ENCODE data around the gene EEIG1. TPM values are rescaled to one million over a fixed set of nuclear protein-coding genes. Genes with fewer than 3 reads are reported as not detected.

The EEIG1 gene
- total and polyA plus RNA-seq, 2 experiments from 2014 or later, result 11.2 to 22.4 TPM

DNA sequence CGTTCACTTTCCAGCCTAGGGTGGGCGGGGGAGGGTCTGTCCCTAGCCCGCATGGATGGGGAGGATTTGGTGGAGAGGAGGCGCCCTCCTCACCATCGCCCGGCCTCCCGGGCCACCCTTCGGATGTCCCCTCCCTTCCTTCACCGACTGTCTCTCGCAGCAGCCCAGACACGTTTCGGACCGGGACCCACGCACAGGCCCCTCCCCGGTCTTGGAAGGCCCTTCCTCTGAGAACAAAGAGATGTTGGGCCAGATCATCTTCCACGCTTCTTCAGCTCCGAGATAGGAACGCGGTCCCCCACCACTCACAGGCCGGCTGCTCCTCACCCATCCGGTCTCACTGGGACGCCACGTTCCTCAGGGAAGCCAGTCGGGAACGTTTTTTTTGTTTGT, 42.5 kb downstream of the EEIG1 start:
- peaks cover 21% of the 10 kb centered on the region for H3K36me3 Mint-ChIP-seq (ENCODE audit: low read depth)
- peak overlapping the region; percentile 24; the same call in 1 of the 2 replicates for H2AFZ ChIP-seq

More for the DNA sequence above, 42.5 kb downstream of the EEIG1 start:
- peak overlapping the region; percentile 92 for H3K4me2 ChIP-seq
- DNase-seq (ENCODE audit: low spot score) (peak; percentile 79), ATAC-seq (peak; percentile 18)
- Mint-ChIP-seq H3K27ac (peak overlapping the region; percentile 81; the same call in 1 of the 2 replicates), H3K27me3 (ENCODE audit: insufficient read depth, low read depth, poor library complexity) (peaks cover 38% of the 10 kb centered on the region), H3K9me3 (no peaks in the 10 kb centered on the region; the same call in 1 of the 3 replicates), H3K4me3 (peak overlapping the region; percentile 89), H3K4me1 (peaks cover 45% of the 10 kb centered on the region)
- H3K36me3 ChIP-seq (ENCODE audit: insufficient read depth), result no peaks in the 10 kb centered on the region
- TF ChIP-seq EZH2phosphoT487 (IDR thresholded peaks at IDR 0.05; ENCODE audit: unreplicated experiment) (no peak), NANOG (IDR thresholded peaks at IDR 0.05; ENCODE audit: borderline replicate concordance) (no peak), POLR2AphosphoS5 (IDR thresholded peaks at IDR 0.05; ENCODE audit: low read depth) (no peak), ZNF114 (CRISPR knock-in tag; IDR thresholded peaks at IDR 0.05) (no peak), EZH2 (IDR thresholded peaks at IDR 0.05; ENCODE audit: low read depth, unreplicated experiment) (no peak), JUNB (IDR thresholded peaks at IDR 0.05; ENCODE audit: unreplicated experiment) (no peak), STAT1 (IDR thresholded peaks at IDR 0.05; ENCODE audit: unreplicated experiment) (no peak), ZNF331 (CRISPR knock-in tag; IDR thresholded peaks at IDR 0.05; ENCODE audit: low read depth) (no peak)
- TF ChIP-seq, protein P1, sequence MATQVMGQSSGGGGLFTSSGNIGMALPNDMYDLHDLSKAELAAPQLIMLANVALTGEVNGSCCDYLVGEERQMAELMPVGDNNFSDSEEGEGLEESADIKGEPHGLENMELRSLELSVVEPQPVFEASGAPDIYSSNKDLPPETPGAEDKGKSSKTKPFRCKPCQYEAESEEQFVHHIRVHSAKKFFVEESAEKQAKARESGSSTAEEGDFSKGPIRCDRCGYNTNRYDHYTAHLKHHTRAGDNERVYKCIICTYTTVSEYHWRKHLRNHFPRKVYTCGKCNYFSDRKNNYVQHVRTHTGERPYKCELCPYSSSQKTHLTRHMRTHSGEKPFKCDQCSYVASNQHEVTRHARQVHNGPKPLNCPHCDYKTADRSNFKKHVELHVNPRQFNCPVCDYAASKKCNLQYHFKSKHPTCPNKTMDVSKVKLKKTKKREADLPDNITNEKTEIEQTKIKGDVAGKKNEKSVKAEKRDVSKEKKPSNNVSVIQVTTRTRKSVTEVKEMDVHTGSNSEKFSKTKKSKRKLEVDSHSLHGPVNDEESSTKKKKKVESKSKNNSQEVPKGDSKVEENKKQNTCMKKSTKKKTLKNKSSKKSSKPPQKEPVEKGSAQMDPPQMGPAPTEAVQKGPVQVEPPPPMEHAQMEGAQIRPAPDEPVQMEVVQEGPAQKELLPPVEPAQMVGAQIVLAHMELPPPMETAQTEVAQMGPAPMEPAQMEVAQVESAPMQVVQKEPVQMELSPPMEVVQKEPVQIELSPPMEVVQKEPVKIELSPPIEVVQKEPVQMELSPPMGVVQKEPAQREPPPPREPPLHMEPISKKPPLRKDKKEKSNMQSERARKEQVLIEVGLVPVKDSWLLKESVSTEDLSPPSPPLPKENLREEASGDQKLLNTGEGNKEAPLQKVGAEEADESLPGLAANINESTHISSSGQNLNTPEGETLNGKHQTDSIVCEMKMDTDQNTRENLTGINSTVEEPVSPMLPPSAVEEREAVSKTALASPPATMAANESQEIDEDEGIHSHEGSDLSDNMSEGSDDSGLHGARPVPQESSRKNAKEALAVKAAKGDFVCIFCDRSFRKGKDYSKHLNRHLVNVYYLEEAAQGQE (IDR thresholded peaks at IDR 0.05; ENCODE audit: unreplicated experiment), result no peak
- TF ChIP-seq, protein P2, sequence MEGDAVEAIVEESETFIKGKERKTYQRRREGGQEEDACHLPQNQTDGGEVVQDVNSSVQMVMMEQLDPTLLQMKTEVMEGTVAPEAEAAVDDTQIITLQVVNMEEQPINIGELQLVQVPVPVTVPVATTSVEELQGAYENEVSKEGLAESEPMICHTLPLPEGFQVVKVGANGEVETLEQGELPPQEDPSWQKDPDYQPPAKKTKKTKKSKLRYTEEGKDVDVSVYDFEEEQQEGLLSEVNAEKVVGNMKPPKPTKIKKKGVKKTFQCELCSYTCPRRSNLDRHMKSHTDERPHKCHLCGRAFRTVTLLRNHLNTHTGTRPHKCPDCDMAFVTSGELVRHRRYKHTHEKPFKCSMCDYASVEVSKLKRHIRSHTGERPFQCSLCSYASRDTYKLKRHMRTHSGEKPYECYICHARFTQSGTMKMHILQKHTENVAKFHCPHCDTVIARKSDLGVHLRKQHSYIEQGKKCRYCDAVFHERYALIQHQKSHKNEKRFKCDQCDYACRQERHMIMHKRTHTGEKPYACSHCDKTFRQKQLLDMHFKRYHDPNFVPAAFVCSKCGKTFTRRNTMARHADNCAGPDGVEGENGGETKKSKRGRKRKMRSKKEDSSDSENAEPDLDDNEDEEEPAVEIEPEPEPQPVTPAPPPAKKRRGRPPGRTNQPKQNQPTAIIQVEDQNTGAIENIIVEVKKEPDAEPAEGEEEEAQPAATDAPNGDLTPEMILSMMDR (conservative IDR thresholded peaks at IDR 0.05; ENCODE audit: low read depth in 2 of 2), result no peak
- TF ChIP-seq, protein P3, sequence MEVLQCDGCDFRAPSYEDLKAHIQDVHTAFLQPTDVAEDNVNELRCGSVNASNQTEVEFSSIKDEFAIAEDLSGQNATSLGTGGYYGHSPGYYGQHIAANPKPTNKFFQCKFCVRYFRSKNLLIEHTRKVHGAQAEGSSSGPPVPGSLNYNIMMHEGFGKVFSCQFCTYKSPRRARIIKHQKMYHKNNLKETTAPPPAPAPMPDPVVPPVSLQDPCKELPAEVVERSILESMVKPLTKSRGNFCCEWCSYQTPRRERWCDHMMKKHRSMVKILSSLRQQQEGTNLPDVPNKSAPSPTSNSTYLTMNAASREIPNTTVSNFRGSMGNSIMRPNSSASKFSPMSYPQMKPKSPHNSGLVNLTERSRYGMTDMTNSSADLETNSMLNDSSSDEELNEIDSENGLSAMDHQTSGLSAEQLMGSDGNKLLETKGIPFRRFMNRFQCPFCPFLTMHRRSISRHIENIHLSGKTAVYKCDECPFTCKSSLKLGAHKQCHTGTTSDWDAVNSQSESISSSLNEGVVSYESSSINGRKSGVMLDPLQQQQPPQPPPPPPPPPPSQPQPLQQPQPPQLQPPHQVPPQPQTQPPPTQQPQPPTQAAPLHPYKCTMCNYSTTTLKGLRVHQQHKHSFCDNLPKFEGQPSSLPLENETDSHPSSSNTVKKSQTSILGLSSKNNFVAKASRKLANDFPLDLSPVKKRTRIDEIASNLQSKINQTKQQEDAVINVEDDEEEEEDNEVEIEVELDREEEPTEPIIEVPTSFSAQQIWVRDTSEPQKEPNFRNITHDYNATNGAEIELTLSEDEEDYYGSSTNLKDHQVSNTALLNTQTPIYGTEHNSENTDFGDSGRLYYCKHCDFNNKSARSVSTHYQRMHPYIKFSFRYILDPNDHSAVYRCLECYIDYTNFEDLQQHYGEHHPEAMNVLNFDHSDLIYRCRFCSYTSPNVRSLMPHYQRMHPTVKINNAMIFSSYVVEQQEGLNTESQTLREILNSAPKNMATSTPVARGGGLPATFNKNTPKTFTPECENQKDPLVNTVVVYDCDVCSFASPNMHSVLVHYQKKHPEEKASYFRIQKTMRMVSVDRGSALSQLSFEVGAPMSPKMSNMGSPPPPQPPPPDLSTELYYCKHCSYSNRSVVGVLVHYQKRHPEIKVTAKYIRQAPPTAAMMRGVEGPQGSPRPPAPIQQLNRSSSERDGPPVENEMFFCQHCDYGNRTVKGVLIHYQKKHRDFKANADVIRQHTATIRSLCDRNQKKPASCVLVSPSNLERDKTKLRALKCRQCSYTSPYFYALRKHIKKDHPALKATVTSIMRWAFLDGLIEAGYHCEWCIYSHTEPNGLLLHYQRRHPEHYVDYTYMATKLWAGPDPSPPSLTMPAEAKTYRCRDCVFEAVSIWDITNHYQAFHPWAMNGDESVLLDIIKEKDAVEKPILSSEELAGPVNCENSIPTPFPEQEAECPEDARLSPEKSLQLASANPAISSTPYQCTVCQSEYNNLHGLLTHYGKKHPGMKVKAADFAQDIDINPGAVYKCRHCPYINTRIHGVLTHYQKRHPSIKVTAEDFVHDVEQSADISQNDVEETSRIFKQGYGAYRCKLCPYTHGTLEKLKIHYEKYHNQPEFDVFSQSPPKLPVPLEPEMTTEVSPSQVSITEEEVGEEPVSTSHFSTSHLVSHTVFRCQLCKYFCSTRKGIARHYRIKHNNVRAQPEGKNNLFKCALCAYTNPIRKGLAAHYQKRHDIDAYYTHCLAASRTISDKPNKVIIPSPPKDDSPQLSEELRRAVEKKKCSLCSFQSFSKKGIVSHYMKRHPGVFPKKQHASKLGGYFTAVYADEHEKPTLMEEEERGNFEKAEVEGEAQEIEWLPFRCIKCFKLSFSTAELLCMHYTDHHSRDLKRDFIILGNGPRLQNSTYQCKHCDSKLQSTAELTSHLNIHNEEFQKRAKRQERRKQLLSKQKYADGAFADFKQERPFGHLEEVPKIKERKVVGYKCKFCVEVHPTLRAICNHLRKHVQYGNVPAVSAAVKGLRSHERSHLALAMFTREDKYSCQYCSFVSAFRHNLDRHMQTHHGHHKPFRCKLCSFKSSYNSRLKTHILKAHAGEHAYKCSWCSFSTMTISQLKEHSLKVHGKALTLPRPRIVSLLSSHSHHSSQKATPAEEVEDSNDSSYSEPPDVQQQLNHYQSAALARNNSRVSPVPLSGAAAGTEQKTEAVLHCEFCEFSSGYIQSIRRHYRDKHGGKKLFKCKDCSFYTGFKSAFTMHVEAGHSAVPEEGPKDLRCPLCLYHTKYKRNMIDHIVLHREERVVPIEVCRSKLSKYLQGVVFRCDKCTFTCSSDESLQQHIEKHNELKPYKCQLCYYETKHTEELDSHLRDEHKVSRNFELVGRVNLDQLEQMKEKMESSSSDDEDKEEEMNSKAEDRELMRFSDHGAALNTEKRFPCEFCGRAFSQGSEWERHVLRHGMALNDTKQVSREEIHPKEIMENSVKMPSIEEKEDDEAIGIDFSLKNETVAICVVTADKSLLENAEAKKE (CRISPR knock-in tag; IDR thresholded peaks at IDR 0.05), result no peak
- TF ChIP-seq, protein P4, sequence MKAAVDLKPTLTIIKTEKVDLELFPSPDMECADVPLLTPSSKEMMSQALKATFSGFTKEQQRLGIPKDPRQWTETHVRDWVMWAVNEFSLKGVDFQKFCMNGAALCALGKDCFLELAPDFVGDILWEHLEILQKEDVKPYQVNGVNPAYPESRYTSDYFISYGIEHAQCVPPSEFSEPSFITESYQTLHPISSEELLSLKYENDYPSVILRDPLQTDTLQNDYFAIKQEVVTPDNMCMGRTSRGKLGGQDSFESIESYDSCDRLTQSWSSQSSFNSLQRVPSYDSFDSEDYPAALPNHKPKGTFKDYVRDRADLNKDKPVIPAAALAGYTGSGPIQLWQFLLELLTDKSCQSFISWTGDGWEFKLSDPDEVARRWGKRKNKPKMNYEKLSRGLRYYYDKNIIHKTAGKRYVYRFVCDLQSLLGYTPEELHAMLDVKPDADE (IDR thresholded peaks at IDR 0.05), result no peak
- no peaks in the 10 kb centered on the region for H3K9me2 ChIP-seq (ENCODE audit: insufficient read depth)
- peak overlapping the region; percentile 77 for H3K4me3 ChIP-seq
- peak overlapping the region; percentile 90 for H3K27ac ChIP-seq (ENCODE audit: low read depth)
- peaks cover 7% of the 10 kb centered on the region for H3K79me2 ChIP-seq (replicated peaks; ENCODE audit: insufficient read depth)
- H4K20me1 ChIP-seq (replicated peaks; ENCODE audit: insufficient read depth), result peaks cover 8% of the 10 kb centered on the region
- H3F3A ChIP-seq (replicated peaks; ENCODE audit: low read depth), result peaks cover 13% of the 10 kb centered on the region
- H3K4me1 ChIP-seq (ENCODE audit: insufficient read depth), result peaks cover 26% of the 10 kb centered on the region
- H3K27me3 ChIP-seq (ENCODE audit: insufficient read depth), result no peaks in the 10 kb centered on the region
